T-helper 1 cell treated with Interleukin-12 subunit alpha and Interleukin-12 subunit beta and Interleukin-4 antibody, amounts not matched to agents 30 ng/mL and 1 ng/mL, for 36 hours (primary cell): Measurements from ENCODE around the gene ORC6. TPM values are rescaled to one million over a fixed set of nuclear protein-coding genes. Genes with fewer than 3 reads are reported as not detected.

ENCODE experiments used
- intact Hi-C: fragments of 100-400 bp; cut with micrococcal nuclease; formaldehyde crosslinking; loops from one replicate; pipeline ENCODE4 v1.15.1; 2024
- total RNA-seq: library from RNA; stranded (reverse); gene quantifications from 2 replicates; pipeline ENCODE4 v1.2.3, GENCODE V29; 2022

ORC6 gene
- total RNA-seq, 1 donor from 2014 or later = 36.5 TPM

- intact Hi-C loops = no loop called here
Observed at GRCh38 chr16:46730801-46731690, 41.6 kb downstream of the ORC6 start.

DNA sequence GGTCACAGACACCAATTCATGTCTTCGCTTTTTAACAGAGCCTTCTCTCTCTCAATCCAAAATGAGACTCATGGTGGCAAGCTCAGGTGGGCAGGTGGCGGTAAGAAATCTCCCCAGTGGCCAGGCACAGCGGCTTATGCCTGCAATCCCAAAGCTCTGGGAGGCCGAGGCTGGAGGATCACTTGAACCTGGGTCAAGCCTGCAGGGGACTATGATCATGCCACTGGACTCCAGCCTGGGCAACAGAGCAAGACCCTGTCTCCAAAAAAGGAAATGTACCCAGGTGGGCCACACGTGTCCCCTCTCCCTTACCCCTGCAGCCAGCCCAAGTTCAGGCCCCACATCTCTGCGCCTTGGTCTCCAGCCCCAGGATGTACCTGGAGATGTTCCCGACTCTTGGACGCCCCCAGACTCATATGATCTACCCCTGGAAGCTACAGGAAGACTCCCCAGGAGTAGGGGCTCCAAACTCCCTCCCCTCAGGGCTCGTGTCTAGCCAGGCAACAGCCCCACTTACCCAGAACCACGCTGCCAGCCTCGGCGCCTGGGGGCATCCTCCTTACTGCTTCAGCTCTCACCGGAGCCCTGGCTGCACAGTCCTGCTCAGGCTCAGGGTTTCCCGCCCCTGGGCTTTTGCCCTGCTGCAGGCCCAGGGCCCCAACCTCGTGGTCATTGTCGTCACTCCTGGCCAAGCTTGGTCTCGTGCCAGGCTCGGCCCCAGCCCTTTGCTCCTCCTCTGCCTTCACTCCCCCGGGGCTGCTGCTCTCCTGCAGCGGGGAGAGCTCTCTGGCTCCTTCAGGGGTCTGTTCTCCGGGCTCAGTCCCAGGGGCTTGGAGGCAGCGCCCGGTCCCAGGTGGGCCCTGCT lies 42.5 kb downstream of the ORC6 start:
- intact Hi-C loops = no loop called here

DNA sequence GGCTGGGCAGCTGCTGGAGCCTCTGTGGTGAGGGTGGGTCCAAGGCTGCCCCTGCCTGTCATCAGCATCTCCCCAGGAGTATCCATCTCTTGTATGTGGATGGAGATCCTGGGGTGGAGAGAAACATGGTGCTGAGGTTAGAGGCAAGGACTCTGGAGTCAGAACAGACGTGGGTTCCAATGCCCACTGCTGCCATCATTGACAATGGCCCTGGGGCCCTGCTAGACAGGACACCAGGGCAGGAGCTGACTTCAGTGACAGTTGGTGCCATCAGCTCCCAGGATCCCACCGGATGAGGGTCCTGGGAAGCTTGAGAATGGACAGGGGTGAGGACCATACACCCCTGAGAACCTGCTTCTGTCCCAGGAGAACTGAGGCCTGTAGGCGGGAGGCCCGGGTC lies 43.1 kb downstream of the ORC6 start:
- intact Hi-C loops = no loop called here

GRCh38 chr16:46733319-46733830 lies 43.9 kb downstream of the ORC6 start:
- intact Hi-C loops = no loop called here

GRCh38 chr16:46736695-46737094 lies 47.2 kb downstream of the ORC6 start:
- intact Hi-C loops = no loop called here

- intact Hi-C loops = no loop called here
Observed at GRCh38 chr16:46737621-46738214, 48.3 kb downstream of the ORC6 start.

- intact Hi-C loops = no loop called here
Observed at GRCh38 chr16:46739934-46740333, 50.5 kb downstream of the ORC6 start.

GRCh38 chr16:46743232-46743719 lies 53.8 kb downstream of the ORC6 start:
- intact Hi-C loops = no loop called here

GRCh38 chr16:46745617-46746016 lies 56.2 kb downstream of the ORC6 start:
- intact Hi-C loops = no loop called here

- intact Hi-C loops = no loop called here
Observed at GRCh38 chr16:46746821-46747776, 57.6 kb downstream of the ORC6 start.

Other genes with a start within 250 kb of the ORC6 start
- gene SHCBP1, start 68.3 kb upstream of the ORC6 start, total RNA-seq = 38.4 and 40.1 TPM in 2 replicates
- gene VPS35, start 481 bp upstream of the ORC6 start, total RNA-seq = 70.3 and 73.1 TPM in 2 replicates
- gene MYLK3, start 58.7 kb downstream of the ORC6 start, total RNA-seq = 0.22 TPM in 2 replicates
- gene C16orf87, start 141.5 kb downstream of the ORC6 start, total RNA-seq = 18.9 and 21.0 TPM in 2 replicates
- 7.0 and 8.3 TPM in 2 replicates for gene GPT2, start 194.7 kb downstream of the ORC6 start, total RNA-seq